Liver (tissue), 3 donors: ENCODE results near the gene DPM2.

Source experiments
- ATF3 ChIP-seq: IDR thresholded peaks from 2 replicates; pipeline ENCODE4 v1.6.1; 2016; ENCODE audit warnings: antibody characterized with exemption
- JUND ChIP-seq, 2 donors: IDR thresholded peaks; 2 replicates each; pipeline ENCODE4 v1.6.1; 2016; ENCODE audit warnings: antibody characterized with exemption in 2 of 2
- RXRA ChIP-seq, 2 donors: IDR thresholded peaks; 2 replicates each; pipeline ENCODE4 v1.6.1; 2017 to 2018; ENCODE audit warnings: antibody characterized with exemption in 2 of 2, mild to moderate bottlenecking in 1 of 2
- SP1 ChIP-seq: IDR thresholded peaks from 2 replicates; pipeline ENCODE4 v1.6.1; 2018; ENCODE audit warnings: antibody characterized with exemption, mild to moderate bottlenecking
- TAF1 ChIP-seq: conservative IDR thresholded peaks from 2 replicates; pipeline ENCODE4 v1.6.1; 2016; ENCODE audit warnings: antibody characterized with exemption, mild to moderate bottlenecking
- TF ChIP-seq, protein P1 (sequence below): fragments of 150-350 bp; IDR thresholded peaks from 2 replicates; pipeline ENCODE4 v1.5.1; 2017; ENCODE audit warnings: improper control_type of control experiment, low read depth, low read length; ENCODE audit not compliant: missing input control
- TF ChIP-seq, protein P2 (sequence below): IDR thresholded peaks from 2 replicates; pipeline ENCODE4 v1.6.1; 2016; ENCODE audit warnings: antibody characterized with exemption
- TF ChIP-seq, protein P3 (sequence below): IDR thresholded peaks from 2 replicates; pipeline ENCODE4 v1.6.1; 2016; ENCODE audit warnings: antibody characterized with exemption, mild to moderate bottlenecking
- donor health status: healthy.
- donor health status: healthy.

- TF ChIP-seq, protein P1, sequence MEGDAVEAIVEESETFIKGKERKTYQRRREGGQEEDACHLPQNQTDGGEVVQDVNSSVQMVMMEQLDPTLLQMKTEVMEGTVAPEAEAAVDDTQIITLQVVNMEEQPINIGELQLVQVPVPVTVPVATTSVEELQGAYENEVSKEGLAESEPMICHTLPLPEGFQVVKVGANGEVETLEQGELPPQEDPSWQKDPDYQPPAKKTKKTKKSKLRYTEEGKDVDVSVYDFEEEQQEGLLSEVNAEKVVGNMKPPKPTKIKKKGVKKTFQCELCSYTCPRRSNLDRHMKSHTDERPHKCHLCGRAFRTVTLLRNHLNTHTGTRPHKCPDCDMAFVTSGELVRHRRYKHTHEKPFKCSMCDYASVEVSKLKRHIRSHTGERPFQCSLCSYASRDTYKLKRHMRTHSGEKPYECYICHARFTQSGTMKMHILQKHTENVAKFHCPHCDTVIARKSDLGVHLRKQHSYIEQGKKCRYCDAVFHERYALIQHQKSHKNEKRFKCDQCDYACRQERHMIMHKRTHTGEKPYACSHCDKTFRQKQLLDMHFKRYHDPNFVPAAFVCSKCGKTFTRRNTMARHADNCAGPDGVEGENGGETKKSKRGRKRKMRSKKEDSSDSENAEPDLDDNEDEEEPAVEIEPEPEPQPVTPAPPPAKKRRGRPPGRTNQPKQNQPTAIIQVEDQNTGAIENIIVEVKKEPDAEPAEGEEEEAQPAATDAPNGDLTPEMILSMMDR, result peak; percentile 5
- TF ChIP-seq, protein P2, sequence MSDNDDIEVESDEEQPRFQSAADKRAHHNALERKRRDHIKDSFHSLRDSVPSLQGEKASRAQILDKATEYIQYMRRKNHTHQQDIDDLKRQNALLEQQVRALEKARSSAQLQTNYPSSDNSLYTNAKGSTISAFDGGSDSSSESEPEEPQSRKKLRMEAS, result no peak
- TF ChIP-seq JUND (IDR thresholded peaks at IDR 0.05) (no peak), SP1 (no peak), ATF3 (no peak), RXRA (IDR thresholded peaks at IDR 0.05) (no peak), TAF1 (no peak)
- TF ChIP-seq, protein P3, sequence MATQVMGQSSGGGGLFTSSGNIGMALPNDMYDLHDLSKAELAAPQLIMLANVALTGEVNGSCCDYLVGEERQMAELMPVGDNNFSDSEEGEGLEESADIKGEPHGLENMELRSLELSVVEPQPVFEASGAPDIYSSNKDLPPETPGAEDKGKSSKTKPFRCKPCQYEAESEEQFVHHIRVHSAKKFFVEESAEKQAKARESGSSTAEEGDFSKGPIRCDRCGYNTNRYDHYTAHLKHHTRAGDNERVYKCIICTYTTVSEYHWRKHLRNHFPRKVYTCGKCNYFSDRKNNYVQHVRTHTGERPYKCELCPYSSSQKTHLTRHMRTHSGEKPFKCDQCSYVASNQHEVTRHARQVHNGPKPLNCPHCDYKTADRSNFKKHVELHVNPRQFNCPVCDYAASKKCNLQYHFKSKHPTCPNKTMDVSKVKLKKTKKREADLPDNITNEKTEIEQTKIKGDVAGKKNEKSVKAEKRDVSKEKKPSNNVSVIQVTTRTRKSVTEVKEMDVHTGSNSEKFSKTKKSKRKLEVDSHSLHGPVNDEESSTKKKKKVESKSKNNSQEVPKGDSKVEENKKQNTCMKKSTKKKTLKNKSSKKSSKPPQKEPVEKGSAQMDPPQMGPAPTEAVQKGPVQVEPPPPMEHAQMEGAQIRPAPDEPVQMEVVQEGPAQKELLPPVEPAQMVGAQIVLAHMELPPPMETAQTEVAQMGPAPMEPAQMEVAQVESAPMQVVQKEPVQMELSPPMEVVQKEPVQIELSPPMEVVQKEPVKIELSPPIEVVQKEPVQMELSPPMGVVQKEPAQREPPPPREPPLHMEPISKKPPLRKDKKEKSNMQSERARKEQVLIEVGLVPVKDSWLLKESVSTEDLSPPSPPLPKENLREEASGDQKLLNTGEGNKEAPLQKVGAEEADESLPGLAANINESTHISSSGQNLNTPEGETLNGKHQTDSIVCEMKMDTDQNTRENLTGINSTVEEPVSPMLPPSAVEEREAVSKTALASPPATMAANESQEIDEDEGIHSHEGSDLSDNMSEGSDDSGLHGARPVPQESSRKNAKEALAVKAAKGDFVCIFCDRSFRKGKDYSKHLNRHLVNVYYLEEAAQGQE, result no peak
Measured at GRCh38 chr9:127910613-127911205, 26.9 kb downstream of the DPM2 start.
